HepG2 (cell line): Measurements from ENCODE around the gene CNTFR. TPM values are rescaled to one million over a fixed set of nuclear protein-coding genes. Genes with fewer than 3 reads are reported as not detected.

ENCODE experiments used
- ATAC-seq: fragments of 200-7000 bp; cut with Tn5 transposase; 3 replicates; pipeline ENCODE4 v1.9.1; 2020; ENCODE audit warnings: mild to moderate bottlenecking, moderate library complexity
- BruUV-seq: library from RNA; stranded (reverse); fragments of 400-500 nt; replicated peaks from 2 replicates; lab custom pipeline; 2021; lab: Mats Ljungman, UMichigan
- CTCF ChIA-PET: fragments of 300-600 bp; formaldehyde crosslinking; extraction: SDS; loops from one replicate; lab custom pipeline; 2021; ENCODE audit warnings: low total read pairs, inconsistent platforms, low intra/inter-chr PET ratio; lab: Yijun Ruan, JAX
- POLR2A ChIA-PET: fragments of 350-600 bp; sonication (Branson Sonifier 250); formaldehyde crosslinking; loops from one replicate; lab custom pipeline; 2020; ENCODE audit warnings: antibody characterized with exemption, inconsistent platforms; lab: Yijun Ruan, JAX
- DNase-seq: peaks from one replicate; pipeline ENCODE4 v3.0.0-alpha.2; 2015; ENCODE audit warnings: low spot score
- FAIRE-seq: peaks from 3 replicates; lab custom pipeline; 2011; peaks lifted over from hg19 to GRCh38; lab: Jason Lieb, UNC
- H2AFZ ChIP-seq: one replicate; pipeline ENCODE4 v1.6.1; 2011; ENCODE audit warnings: low read length, inconsistent platforms
- H3K27ac ChIP-seq: fragments of 300-600 bp; 3 replicates; pipeline ENCODE4 v1.8.0; 2011; ENCODE audit warnings: mixed run types, mild to moderate bottlenecking, mixed read lengths, low read length, inconsistent platforms; ENCODE audit not compliant: insufficient read depth; ENCODE audit errors: extremely low read length
- H3K27me3 ChIP-seq, 2 experiments: fragments of 200-600 bp in 1 of 2; 2 replicates in 1 of 2; 3 replicates in 1 of 2; pipeline versions ENCODE4 v1.6.0 to v1.8.0; 2011; ENCODE audit warnings: low read length in 2 of 2, mild to moderate bottlenecking in 2 of 2, moderate library complexity in 2 of 2, inconsistent platforms in 1 of 2; ENCODE audit not compliant: insufficient read depth in 2 of 2, control insufficient read depth in 1 of 2
- H3K36me3 ChIP-seq, 2 experiments: fragments of 200-600 bp in 1 of 2; replicated peaks in 1 of 2; 2 replicates in 1 of 2; 3 replicates in 1 of 2; pipeline versions ENCODE4 v1.5.1 to v1.8.0; 2011; ENCODE audit warnings: low read length in 2 of 2, inconsistent platforms in 1 of 2; ENCODE audit not compliant: insufficient read depth in 2 of 2, control insufficient read depth in 1 of 2
- H3K4me1 ChIP-seq: 2 replicates; pipeline ENCODE4 v1.5.1; 2012; ENCODE audit warnings: low read length, inconsistent platforms; ENCODE audit not compliant: insufficient read depth
- H3K4me2 ChIP-seq: 2 replicates; pipeline ENCODE4 v1.6.0; 2011; ENCODE audit warnings: low read depth, low read length, inconsistent platforms
- H3K4me3 ChIP-seq, 3 experiments: fragments of 200-600 bp in 1 of 3; sonication (generic), shearing (Covaris generic) in 1 of 3; replicated peaks in 1 of 3; 2 replicates each; pipeline ENCODE4 v1.5.1; 2011 to 2016; ENCODE audit warnings: low read length in 3 of 3, inconsistent platforms in 2 of 3, low read depth in 2 of 3, mild to moderate bottlenecking in 2 of 3, control low read depth in 1 of 3, mixed read lengths in 1 of 3; ENCODE audit not compliant: insufficient read depth in 1 of 3
- H3K79me2 ChIP-seq: one replicate; pipeline ENCODE4 v1.6.1; 2011; ENCODE audit warnings: low read length, inconsistent platforms; ENCODE audit not compliant: insufficient read depth
- H3K9ac ChIP-seq: 2 replicates; pipeline ENCODE4 v1.6.0; 2011; ENCODE audit warnings: mild to moderate bottlenecking, low read depth, low read length, inconsistent platforms; ENCODE audit not compliant: insufficient read depth
- H3K9me3 ChIP-seq: 2 replicates; pipeline ENCODE4 v1.5.1; 2012; ENCODE audit warnings: mild to moderate bottlenecking, low read length
- H4K20me1 ChIP-seq: 2 replicates; pipeline ENCODE4 v1.6.0; 2011; ENCODE audit warnings: inconsistent platforms, mild to moderate bottlenecking, low read length, moderate library complexity; ENCODE audit not compliant: insufficient read depth
- ATF1 ChIP-seq: IDR thresholded peaks from 2 replicates; pipeline ENCODE4 v1.6.1; 2016; ENCODE audit warnings: mild to moderate bottlenecking, control low read depth
- CENPBD1 ChIP-seq: sonication (generic); formaldehyde crosslinking; IDR thresholded peaks from 2 replicates; pipeline ENCODE4 v1.8.0; 2022; ENCODE audit warnings: missing genetic modification reagents, low read depth, mild to moderate bottlenecking, borderline replicate concordance
- CREBL2 ChIP-seq: sonication (generic); formaldehyde crosslinking; IDR thresholded peaks from 2 replicates; pipeline ENCODE4 v1.8.1; 2023; ENCODE audit warnings: missing genetic modification reagents, mild to moderate bottlenecking, borderline replicate concordance
- ELF1 ChIP-seq: sonication (generic); formaldehyde crosslinking; IDR thresholded peaks from 2 replicates; pipeline ENCODE4 v1.4.0; 2020; ENCODE audit warnings: missing genetic modification reagents
- GTF2F1 ChIP-seq: fragments of 150-350 bp; IDR thresholded peaks from 2 replicates; pipeline ENCODE4 v1.6.1; 2014; ENCODE audit warnings: low read length
- HDAC1 ChIP-seq: sonication (generic); formaldehyde crosslinking; IDR thresholded peaks from 2 replicates; pipeline ENCODE4 v1.5.1; 2020; ENCODE audit warnings: mild to moderate bottlenecking, missing genetic modification reagents
- KLF9 ChIP-seq: IDR thresholded peaks from 2 replicates; pipeline ENCODE4 v1.6.1; 2016; ENCODE audit warnings: low read depth
- PLSCR1 ChIP-seq: sonication (generic); formaldehyde crosslinking; IDR thresholded peaks from 2 replicates; pipeline ENCODE4 v1.5.0; 2020; ENCODE audit warnings: missing genetic modification reagents, mild to moderate bottlenecking, borderline replicate concordance
- SALL1 ChIP-seq: sonication (generic); formaldehyde crosslinking; IDR thresholded peaks from 2 replicates; pipeline ENCODE4 v1.8.0; 2022; ENCODE audit warnings: mild to moderate bottlenecking, missing genetic modification reagents
- ZFP82 ChIP-seq: sonication (generic); formaldehyde crosslinking; IDR thresholded peaks from 2 replicates; pipeline ENCODE4 v1.5.1; 2020; ENCODE audit warnings: mild to moderate bottlenecking, missing genetic modification reagents, borderline replicate concordance
- WGBS: methylation state at CpG from one replicate; pipeline ENCODE4 v1.1.6; 2017; ENCODE audit warnings: low lambda C conversion rate; 5-methylcytosine and 5-hydroxymethylcytosine counted together
- in situ Hi-C: cut with HindIII; loops from 2 replicates; pipeline ENCODE4 v1.10.0; 2017; ENCODE audit warnings: low pct_unique_long_range_greater_than_20kb; ENCODE audit not compliant: extremely low pct_ligation_motif_present
- intact Hi-C: fragments of 100-400 bp; cut with micrococcal nuclease; formaldehyde crosslinking; loops from one replicate; pipeline ENCODE4 v1.10.0; 2022; ENCODE audit not compliant: unreplicated experiment
- polyA plus RNA-seq, 8 experiments: library from polyadenylated mRNA; depleted of rRNA in 3 of 8; stranded (reverse) in 7 of 8; unstranded in 1 of 8; fragments of >200 nt; fragmentation: Illumina TruSeq in 4 of 8; extraction: Trizol in 4 of 8; gene quantifications; 2 replicates each; pipeline versions ENCODE4 v1.2.1 to v1.2.3, GENCODE V29; 2011 to 2016; ENCODE audit warnings: low read depth in 4 of 8, missing spikeins in 1 of 8, mixed read lengths in 1 of 8; ENCODE audit not compliant: insufficient read depth in 1 of 8
- total RNA-seq, 5 experiments: library from RNA; depleted of rRNA; stranded (reverse); fragments of >200 nt; fragmentation: Illumina TruSeq; extraction: Trizol; gene quantifications; 2 replicates each; pipeline ENCODE4 v1.2.3, GENCODE V29; 2016; ENCODE audit warnings: low read depth in 1 of 5

CNTFR gene
- total and polyA plus RNA-seq, 2 of the 13 experiments (the other 11 are each of a cell fraction or from before 2014, with no cell fraction given) = not detected

DNA sequence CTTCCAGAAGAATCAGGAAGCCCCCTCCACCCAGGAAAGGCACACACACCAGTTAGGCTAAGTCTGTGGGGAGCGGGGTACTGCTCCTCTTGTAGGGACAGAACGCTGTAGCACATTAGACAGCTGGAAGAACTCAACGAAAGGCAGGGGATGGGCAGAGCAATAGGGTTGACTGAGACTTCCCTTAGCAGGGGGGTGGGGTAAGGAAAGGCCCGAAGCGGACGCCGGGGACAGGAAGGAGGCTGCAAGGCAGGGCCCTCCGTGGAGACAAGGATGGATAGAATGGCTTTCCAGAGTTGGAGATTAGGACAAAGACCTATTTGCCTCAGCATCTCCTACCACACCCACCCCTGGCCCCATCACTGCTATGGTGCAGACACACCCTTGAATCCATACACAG is 14.3 kb downstream of the CNTFR start:
- no peaks in the 10 kb centered on the region for H3K36me3 ChIP-seq
- WGBS = 31% methylated on average over 8 of the region's 8 CpGs
- H3K4me3 ChIP-seq = no peak overlapping the region
- H3K27me3 ChIP-seq = peaks cover 13 to 81% of the 10 kb centered on the region in 2 experiments
- no peaks in the 10 kb centered on the region for H3K4me1 ChIP-seq
- intact Hi-C loops (no loop called here), in situ Hi-C loops (no loop called here)
- H3K9ac ChIP-seq = no peak overlapping the region
- no TSS peak for BruUV-seq
- POLR2A ChIA-PET = no interaction called here
- DNase-seq = no peak
- H3K79me2 ChIP-seq = no peaks in the 10 kb centered on the region
- H3K9me3 ChIP-seq = no peaks in the 10 kb centered on the region
- TF ChIP-seq PLSCR1 (CRISPR knock-in tag) (no peak), SALL1 (no peak)
- CTCF ChIA-PET = no interaction called here
- no peak for FAIRE-seq
- no peak overlapping the region for H3K27ac ChIP-seq
- H3K4me2 ChIP-seq = no peak overlapping the region
- no peaks in the 10 kb centered on the region for H4K20me1 ChIP-seq
- no peak overlapping the region for H2AFZ ChIP-seq
- no peak for ATAC-seq

DNA sequence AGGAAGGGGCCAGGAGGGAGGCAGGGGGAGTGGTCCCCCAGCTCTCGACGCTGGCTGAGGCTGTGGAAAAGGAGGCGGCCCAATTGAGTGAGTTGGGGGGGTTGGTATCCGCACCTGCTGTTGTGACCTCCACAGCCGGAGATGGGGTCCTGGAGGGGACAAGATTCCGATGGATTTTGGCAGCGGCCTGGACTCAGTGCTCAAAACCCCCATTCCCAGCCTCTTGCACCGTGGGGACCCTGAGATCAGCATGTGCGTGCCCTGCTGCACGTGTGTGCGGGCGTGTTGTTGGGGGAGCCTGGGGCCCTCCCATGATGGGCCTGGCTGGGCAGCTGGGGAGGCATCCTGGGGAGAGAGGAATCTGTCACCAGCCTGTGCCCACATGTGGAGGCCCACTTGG is 15.0 kb downstream of the CNTFR start:
- ChIA-PET POLR2A (no interaction called here), CTCF (no interaction called here)
- H3K27me3 ChIP-seq = peaks cover 11 to 80% of the 10 kb centered on the region in 2 experiments
- intact Hi-C loops = no loop called here
- no peak overlapping the region for H3K27ac ChIP-seq
- H3K4me3 ChIP-seq = no peak overlapping the region
- BruUV-seq = no TSS peak
- in situ Hi-C loops = no loop called here
- H3K79me2 ChIP-seq = no peaks in the 10 kb centered on the region
- no peak overlapping the region for H3K9ac ChIP-seq
- no peaks in the 10 kb centered on the region for H3K4me1 ChIP-seq
- H3K36me3 ChIP-seq = no peaks in the 10 kb centered on the region
- FAIRE-seq (no peak), DNase-seq (no peak), ATAC-seq (no peak)
- H3K9me3 ChIP-seq = no peaks in the 10 kb centered on the region
- H4K20me1 ChIP-seq = no peaks in the 10 kb centered on the region
- no peak overlapping the region for H2AFZ ChIP-seq
- WGBS = 41% methylated on average over 5 of the region's 12 CpGs
- no peak overlapping the region for H3K4me2 ChIP-seq
- TF ChIP-seq KLF9 (no peak), HDAC1 (CRISPR knock-in tag) (no peak), ZFP82 (CRISPR knock-in tag) (no peak), ELF1 (CRISPR knock-in tag) (no peak), GTF2F1 (no peak), ATF1 (CRISPR knock-in tag) (no peak), CREBL2 (CRISPR knock-in tag) (no peak), CENPBD1 (CRISPR knock-in tag) (no peak)
